HFFc6 (cell line): ENCODE measurements around the gene C1orf87. TPM values are rescaled to one million over a fixed set of nuclear protein-coding genes. Genes with fewer than 3 reads are reported as not detected.

Experiments
- DNase-seq: peaks from one replicate; pipeline ENCODE4 v3.0.0-alpha.2; 2018
- H3K27ac Mint-ChIP-seq: 2 replicates; pipeline ENCODE4 v1.8.0; 2020; ENCODE audit warnings: mild to moderate bottlenecking, mixed read lengths
- H3K27me3 Mint-ChIP-seq: 2 replicates; pipeline ENCODE4 v1.8.0; 2021; ENCODE audit warnings: mild to moderate bottlenecking, moderate library complexity, mixed read lengths; ENCODE audit not compliant: insufficient read depth
- H3K36me3 Mint-ChIP-seq: 2 replicates; pipeline ENCODE4 v1.8.0; 2021; ENCODE audit warnings: low read depth, mixed read lengths
- H3K4me1 Mint-ChIP-seq: 2 replicates; pipeline ENCODE4 v1.8.0; 2020; ENCODE audit warnings: low read depth, mixed read lengths
- H3K4me3 Mint-ChIP-seq: 2 replicates; pipeline ENCODE4 v1.8.0; 2020; ENCODE audit warnings: mild to moderate bottlenecking, moderate library complexity, mixed read lengths
- H3K9me3 Mint-ChIP-seq: 2 replicates; pipeline ENCODE4 v1.8.0; 2020; ENCODE audit warnings: mild to moderate bottlenecking, mixed read lengths
- total RNA-seq, 6 experiments: library from RNA; stranded (reverse); fragmentation: NEBNext Ultra II Directional; extraction: Animal tissue kit (Norgen Biotek cat#: 25700); gene quantifications; 2 replicates in 1 of 6; 3 replicates in 5 of 6; pipeline ENCODE4 v1.2.3, GENCODE V29; 2021
- TF ChIP-seq, protein P1 (sequence below): fragments of 200-600 bp; sonication (generic); IDR thresholded peaks from 2 replicates; pipeline ENCODE4 v1.5.0; 2021; ENCODE audit warnings: antibody characterized with exemption, mild to moderate bottlenecking

C1orf87 gene
- total RNA-seq, 6 experiments from 2014 or later = not detected

DNA sequence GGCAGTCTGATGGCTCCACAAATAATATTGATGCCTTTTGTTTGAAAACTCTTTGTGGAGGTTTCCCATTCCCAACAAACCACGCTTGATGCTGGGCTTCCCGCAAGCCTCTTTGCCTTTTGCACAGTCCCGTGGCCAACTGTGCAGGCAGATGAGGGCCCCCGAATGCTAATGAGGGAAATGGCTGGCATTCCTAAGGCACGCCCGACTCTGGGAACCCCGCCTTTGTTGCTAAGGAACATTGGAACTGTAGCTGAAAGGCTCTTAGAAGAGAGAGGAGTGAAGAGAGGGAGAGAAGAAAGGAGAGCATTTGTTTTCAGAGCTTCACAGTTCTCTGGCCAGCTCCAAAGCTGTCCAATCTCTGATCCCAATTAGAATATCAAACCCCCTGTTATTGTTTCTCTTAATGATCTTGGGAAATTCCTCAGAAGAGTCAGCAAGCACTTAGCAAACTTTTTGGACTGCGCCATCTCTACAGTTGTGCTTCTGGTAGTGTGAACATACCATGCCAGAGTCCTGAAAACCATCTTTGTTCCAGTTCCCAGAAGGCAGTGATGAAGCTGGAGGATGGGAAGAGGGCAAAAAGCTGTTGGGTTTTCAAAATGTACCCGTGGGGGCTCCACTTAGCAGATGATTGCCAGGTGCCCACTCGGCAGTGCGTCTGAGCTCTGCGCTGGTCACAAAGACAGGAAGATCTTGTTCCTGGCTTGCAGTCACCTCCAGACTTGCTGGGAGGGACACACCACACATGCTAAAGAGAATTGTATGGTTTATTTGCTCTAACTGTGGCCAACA lies 86.9 kb downstream of the C1orf87 start:
- H3K9me3 Mint-ChIP-seq = no peaks in the 10 kb centered on the region
- no peak overlapping the region for H3K27ac Mint-ChIP-seq
- TF ChIP-seq, protein P1, sequence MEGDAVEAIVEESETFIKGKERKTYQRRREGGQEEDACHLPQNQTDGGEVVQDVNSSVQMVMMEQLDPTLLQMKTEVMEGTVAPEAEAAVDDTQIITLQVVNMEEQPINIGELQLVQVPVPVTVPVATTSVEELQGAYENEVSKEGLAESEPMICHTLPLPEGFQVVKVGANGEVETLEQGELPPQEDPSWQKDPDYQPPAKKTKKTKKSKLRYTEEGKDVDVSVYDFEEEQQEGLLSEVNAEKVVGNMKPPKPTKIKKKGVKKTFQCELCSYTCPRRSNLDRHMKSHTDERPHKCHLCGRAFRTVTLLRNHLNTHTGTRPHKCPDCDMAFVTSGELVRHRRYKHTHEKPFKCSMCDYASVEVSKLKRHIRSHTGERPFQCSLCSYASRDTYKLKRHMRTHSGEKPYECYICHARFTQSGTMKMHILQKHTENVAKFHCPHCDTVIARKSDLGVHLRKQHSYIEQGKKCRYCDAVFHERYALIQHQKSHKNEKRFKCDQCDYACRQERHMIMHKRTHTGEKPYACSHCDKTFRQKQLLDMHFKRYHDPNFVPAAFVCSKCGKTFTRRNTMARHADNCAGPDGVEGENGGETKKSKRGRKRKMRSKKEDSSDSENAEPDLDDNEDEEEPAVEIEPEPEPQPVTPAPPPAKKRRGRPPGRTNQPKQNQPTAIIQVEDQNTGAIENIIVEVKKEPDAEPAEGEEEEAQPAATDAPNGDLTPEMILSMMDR = no peak
- no peaks in the 10 kb centered on the region for H3K36me3 Mint-ChIP-seq
- peaks cover 3% of the 10 kb centered on the region; the same call in 1 of the 2 replicates for H3K27me3 Mint-ChIP-seq
- H3K4me3 Mint-ChIP-seq = no peak overlapping the region
- no peaks in the 10 kb centered on the region for H3K4me1 Mint-ChIP-seq
- DNase-seq = no peak

DNA sequence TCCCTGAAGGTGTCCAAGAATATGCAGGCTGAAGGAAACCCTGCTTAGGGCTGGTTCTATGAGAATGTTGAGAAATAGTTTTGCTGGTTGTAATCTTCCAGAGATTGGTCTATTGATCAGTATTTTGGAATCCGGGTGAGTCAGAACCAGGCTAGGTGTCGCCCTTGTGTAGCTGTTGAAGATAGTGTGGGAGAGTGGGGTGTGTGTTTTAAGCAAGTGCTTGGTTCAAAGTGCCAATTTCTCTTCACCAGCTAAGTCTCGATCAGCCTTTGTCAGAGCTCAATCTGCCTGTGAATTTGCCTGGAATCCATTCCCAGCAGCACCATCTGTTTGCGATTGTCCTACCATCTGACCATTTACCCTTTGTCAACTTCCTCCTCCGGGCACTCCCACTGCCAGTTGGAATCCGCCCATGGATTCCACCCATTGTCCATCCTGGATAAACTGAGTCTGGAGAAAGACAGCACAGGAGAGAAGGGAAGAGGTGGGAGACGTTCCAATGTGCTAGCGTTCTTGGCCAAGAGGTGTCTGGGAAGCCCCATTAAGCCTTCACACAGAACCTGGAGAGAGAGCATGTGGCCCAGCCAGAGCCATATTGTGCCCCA lies 87.6 kb downstream of the C1orf87 start:
- TF ChIP-seq, protein P1 = no peak
- Mint-ChIP-seq H3K9me3 (no peaks in the 10 kb centered on the region), H3K4me3 (no peak overlapping the region), H3K36me3 (no peaks in the 10 kb centered on the region), H3K27me3 (peaks cover 7% of the 10 kb centered on the region; the same call in 1 of the 2 replicates), H3K4me1 (no peaks in the 10 kb centered on the region), H3K27ac (no peak overlapping the region)
- DNase-seq = no peak

DNA sequence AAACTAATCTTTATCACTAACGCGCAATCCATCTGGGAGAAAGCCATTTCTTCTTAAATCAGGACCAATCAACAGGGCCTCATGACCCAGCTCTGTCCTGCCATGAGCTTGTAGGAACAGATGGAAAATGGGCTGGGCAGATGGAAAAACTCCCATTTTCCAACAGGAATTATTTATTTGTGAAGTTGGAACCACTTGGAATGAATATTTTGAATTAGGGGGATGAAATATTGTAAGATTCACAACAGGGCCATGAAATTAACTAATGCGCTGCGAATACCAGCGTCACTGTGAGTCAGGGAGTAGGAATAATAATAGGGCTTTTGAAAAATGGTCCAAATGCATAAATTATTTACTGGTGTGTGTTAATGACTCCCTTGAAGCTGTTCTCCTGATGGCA lies 93.9 kb downstream of the C1orf87 start:
- Mint-ChIP-seq H3K27ac (no peak overlapping the region), H3K4me1 (no peaks in the 10 kb centered on the region), H3K27me3 (peaks cover 14% of the 10 kb centered on the region), H3K36me3 (no peaks in the 10 kb centered on the region), H3K4me3 (no peak overlapping the region), H3K9me3 (no peaks in the 10 kb centered on the region)
- TF ChIP-seq, protein P1 = no peak
- DNase-seq = no peak

DNA sequence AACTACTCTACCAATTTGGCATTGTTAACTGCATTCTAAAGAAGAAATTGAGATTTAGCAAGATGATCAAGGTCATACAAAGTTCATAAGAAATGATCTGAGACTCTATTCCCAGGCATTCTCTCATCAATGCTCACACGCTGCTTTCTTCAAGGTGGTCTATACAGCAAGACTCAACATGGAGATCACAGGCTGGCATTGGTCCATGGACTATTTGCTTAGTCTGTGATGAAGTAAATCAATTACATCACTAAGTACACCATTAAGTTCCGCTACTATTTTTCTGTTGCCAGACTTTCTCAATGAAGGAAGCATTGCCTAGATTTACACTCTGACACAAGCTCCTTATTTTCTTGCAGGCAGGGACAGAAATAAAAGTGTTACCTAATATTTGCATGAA lies 95.1 kb downstream of the C1orf87 start:
- Mint-ChIP-seq H3K4me1 (no peaks in the 10 kb centered on the region), H3K36me3 (no peaks in the 10 kb centered on the region), H3K27ac (no peak overlapping the region), H3K27me3 (peaks cover 17% of the 10 kb centered on the region), H3K4me3 (no peak overlapping the region), H3K9me3 (no peaks in the 10 kb centered on the region)
- TF ChIP-seq, protein P1 = no peak
- no peak for DNase-seq

DNA sequence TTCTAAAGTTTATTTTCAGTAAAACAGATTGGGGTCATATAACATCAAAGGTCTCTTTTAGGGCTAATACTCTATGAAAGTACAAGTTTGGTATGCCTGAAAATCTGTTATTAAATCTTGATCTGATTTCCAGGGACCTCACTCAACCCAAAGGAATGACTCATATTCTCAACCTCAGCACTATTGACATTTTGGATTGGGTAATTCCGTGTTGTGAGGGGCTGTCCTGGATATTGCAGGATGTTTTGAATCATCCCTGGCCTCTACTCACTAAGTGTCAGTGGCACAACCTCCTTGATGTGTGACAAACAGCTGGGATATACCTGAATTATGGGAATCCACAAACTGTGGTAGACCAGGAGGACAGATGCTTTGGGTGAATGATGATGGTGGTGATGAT lies 95.5 kb downstream of the C1orf87 start:
- no peak overlapping the region for H3K27ac Mint-ChIP-seq
- DNase-seq = no peak
- no peaks in the 10 kb centered on the region for H3K9me3 Mint-ChIP-seq
- no peak overlapping the region for H3K4me3 Mint-ChIP-seq
- peaks cover 21% of the 10 kb centered on the region for H3K27me3 Mint-ChIP-seq
- H3K4me1 Mint-ChIP-seq = no peaks in the 10 kb centered on the region; the same call in 1 of the 2 replicates
- H3K36me3 Mint-ChIP-seq = no peaks in the 10 kb centered on the region
- TF ChIP-seq, protein P1 = no peak
